AG09309 (cell line): ENCODE data around the gene PPP1R9B.
A peak's percentile ranks its signal among the peaks of the same experiment; 100 is the strongest.

Source experiments
- DNase-seq: peaks from one replicate; pipeline ENCODE4 v3.0.0-alpha.2; 2010; ENCODE audit warnings: low read depth
- H3K4me3 ChIP-seq: 2 replicates; pipeline ENCODE4 v1.5.1; 2011; ENCODE audit warnings: mild to moderate bottlenecking, low read depth, low read length, moderate library complexity; ENCODE audit not compliant: control insufficient read depth
- CTCF ChIP-seq: IDR thresholded peaks from 2 replicates; pipeline ENCODE4 v1.5.1; 2011; ENCODE audit warnings: mild to moderate bottlenecking, low read depth, low read length, inconsistent platforms; ENCODE audit not compliant: insufficient read depth, control insufficient read depth; ENCODE audit errors: missing control alignments

PPP1R9B gene

GRCh38 chr17:50187394-50187725 is 36.9 kb upstream of the PPP1R9B start:
- H3K4me3 ChIP-seq = no peak overlapping the region
- no peak for TF ChIP-seq CTCF
- no peak for DNase-seq

- DNase-seq = no peak
- TF ChIP-seq CTCF = peak; percentile 7
- H3K4me3 ChIP-seq = no peak overlapping the region
These were observed 36.4 kb upstream of the PPP1R9B start for GRCh38 chr17:50186661-50187393.

- no peak overlapping the region for H3K4me3 ChIP-seq
- TF ChIP-seq CTCF = no peak
- no peak for DNase-seq
These were observed 35.4 kb upstream of the PPP1R9B start for GRCh38 chr17:50185631-50186471.

- no peak for TF ChIP-seq CTCF
- DNase-seq = no peak
These were observed 34.3 kb upstream of the PPP1R9B start for GRCh38 chr17:50184611-50185398.

GRCh38 chr17:50184064-50184463 is 33.6 kb upstream of the PPP1R9B start:
- no peak for DNase-seq
- H3K4me3 ChIP-seq = no peak overlapping the region
- TF ChIP-seq CTCF = peak; percentile 22

More at GRCh38 chr17:50184611-50185398, 34.3 kb upstream of the PPP1R9B start:
- H3K4me3 ChIP-seq = peak overlapping the region; percentile 3

GRCh38 chr17:50183421-50183994 is 33.0 kb upstream of the PPP1R9B start:
- H3K4me3 ChIP-seq = no peak overlapping the region
- TF ChIP-seq CTCF = no peak
- DNase-seq = no peak
